ENCODE results near the gene ZNF813. TPM values are rescaled to one million over a fixed set of nuclear protein-coding genes. Genes with fewer than 3 reads are reported as not detected.

ZNF813 gene
- polyA plus RNA-seq, 3 donors, result 0.32 to 1.9 (median 0.61) TPM

DNA sequence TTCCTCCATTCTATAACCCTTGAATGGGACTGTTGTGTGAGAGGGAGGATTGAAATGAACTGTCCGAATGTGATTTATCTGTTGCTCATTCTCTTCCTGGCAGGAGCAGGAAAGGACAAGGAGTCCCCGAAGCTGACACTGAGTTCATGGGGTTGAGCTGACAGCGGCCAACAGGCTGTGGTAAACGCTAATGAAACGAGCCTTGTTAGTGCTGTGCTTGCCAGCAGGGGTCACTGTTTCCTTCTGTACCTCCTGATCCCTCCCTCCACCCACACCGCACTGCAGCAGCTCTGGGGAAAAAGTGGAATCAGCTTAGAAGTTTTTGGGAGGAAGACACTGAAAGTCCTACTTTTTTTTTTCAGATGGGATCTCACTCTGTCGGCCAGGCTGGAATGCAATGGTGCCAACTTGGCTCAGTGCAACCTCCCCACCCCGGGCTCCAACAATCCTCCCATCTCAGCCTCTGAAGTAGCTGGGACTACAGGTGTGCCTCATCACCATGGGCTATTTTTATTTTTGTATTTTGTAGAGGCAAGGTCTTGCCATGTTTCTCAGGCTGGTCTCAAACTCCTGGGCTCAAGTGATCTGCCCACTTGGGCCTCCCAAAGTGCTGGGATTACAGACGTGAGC lies 42.5 kb upstream of the ZNF813 start:
- H3K4me1 ChIP-seq (ENCODE audit: control insufficient read depth in 1 of 2, insufficient read depth in 2 of 2, low read length in 2 of 2), result no peaks in the 10 kb centered on the region
- no peak overlapping the region for H3K4me2 ChIP-seq (replicated peaks; ENCODE audit: extremely low read depth, low read length, poor library complexity, severe bottlenecking)
- no peak overlapping the region for H3K4me3 Mint-ChIP-seq
- no peaks in the 10 kb centered on the region for H3K27me3 ChIP-seq (ENCODE audit: control insufficient read depth in 2 of 2, insufficient read depth in 2 of 2, low read length in 2 of 2)
- H3K36me3 Mint-ChIP-seq, result no peaks in the 10 kb centered on the region
- no peak overlapping the region for H3K27ac Mint-ChIP-seq
- no peak overlapping the region for H3K9ac ChIP-seq (ENCODE audit: insufficient read depth, low read length, poor library complexity, severe bottlenecking)
- H3K36me3 ChIP-seq (replicated peaks in 1 of 2; ENCODE audit: control insufficient read depth in 1 of 2, insufficient read depth in 2 of 2, low read length in 2 of 2), result no peaks in the 10 kb centered on the region
- peak; percentile 63 to 73 (median 69) for DNase-seq
- peaks cover 0 to under 1% of the 10 kb centered on the region in 2 donors for H3K9me3 ChIP-seq (replicated peaks in 1 of 2; ENCODE audit: control insufficient read depth in 1 of 2, insufficient read depth in 1 of 2, low read length in 2 of 2)
- no peak overlapping the region for H3K4me3 ChIP-seq (replicated peaks in 1 of 3; ENCODE audit: low read depth in 2 of 3, low read length in 3 of 3)
- peaks cover 0 to 4% (median 0%) of the 10 kb centered on the region in 3 donors for H3K27me3 Mint-ChIP-seq (ENCODE audit: low read depth in 3 of 3)
- H3K27ac ChIP-seq (ENCODE audit: low read depth in 1 of 2, low read length in 2 of 2), result no peak overlapping the region
- H4K20me1 ChIP-seq (ENCODE audit: insufficient read depth, low read length), result no peaks in the 10 kb centered on the region
- no peak overlapping the region for H2AFZ ChIP-seq (ENCODE audit: insufficient read depth, low read depth, low read length, poor library complexity, severe bottlenecking)
- no peaks in the 10 kb centered on the region for H3K79me2 ChIP-seq (ENCODE audit: insufficient read depth, low read length)
- TF ChIP-seq, protein P1, sequence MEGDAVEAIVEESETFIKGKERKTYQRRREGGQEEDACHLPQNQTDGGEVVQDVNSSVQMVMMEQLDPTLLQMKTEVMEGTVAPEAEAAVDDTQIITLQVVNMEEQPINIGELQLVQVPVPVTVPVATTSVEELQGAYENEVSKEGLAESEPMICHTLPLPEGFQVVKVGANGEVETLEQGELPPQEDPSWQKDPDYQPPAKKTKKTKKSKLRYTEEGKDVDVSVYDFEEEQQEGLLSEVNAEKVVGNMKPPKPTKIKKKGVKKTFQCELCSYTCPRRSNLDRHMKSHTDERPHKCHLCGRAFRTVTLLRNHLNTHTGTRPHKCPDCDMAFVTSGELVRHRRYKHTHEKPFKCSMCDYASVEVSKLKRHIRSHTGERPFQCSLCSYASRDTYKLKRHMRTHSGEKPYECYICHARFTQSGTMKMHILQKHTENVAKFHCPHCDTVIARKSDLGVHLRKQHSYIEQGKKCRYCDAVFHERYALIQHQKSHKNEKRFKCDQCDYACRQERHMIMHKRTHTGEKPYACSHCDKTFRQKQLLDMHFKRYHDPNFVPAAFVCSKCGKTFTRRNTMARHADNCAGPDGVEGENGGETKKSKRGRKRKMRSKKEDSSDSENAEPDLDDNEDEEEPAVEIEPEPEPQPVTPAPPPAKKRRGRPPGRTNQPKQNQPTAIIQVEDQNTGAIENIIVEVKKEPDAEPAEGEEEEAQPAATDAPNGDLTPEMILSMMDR (IDR thresholded peaks at IDR 0.05), result peak; percentile 80
- peaks cover 2% of the 10 kb centered on the region for H3K4me1 Mint-ChIP-seq
- WGBS (ENCODE audit: insufficient coverage), result 20% methylated on average over 5 of the region's 9 CpGs
- peaks cover 0 to 12% (median 4%) of the 10 kb centered on the region in 7 donors for H3K9me3 Mint-ChIP-seq
- intact Hi-C loops (cut with micrococcal nuclease), result loop anchor here (2.0 kb wide), 1 partner anchor 322 kb away; no protein-coding TSS in a partner anchor

DNA sequence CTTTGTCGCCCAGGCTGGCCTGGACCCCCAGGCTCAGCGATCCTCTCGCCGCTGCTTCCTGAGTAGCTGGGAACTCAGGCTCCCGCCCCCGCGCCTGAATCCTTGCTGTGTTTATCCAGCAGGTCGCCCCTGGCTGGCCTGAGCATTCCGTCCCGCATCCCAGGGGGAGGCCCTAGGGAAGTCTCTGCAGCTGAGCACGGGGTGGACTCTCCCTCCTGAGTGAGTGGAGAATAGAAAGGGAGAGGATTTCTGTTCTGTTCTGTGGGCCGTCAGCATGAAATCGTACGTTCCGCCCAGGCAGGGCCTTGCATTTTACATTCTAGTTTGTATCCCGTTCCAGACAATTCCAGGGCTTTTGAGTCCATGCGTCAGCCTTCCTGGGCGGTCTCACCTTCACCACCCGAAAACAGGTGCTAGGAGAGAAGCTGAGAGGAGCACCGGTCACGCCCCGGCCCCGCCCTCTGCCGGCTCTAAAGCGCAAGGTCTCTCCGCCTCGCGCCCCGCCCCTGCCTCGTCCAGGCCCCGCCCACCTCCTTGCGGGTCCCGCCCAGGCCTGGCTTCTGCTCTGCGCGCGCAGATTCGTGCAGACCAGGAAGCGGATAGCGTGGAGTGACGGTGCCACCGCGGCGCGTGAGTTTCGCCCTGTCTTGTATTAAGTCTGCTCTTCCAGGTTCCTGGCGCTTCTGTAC lies 36.0 kb upstream of the ZNF813 start, which contains the start of gene ZNF761:
Gene ZNF761, plus strand, starts transcription at position 586 of the 689 bp plus-strand sequence. CDS start 15,285 bp downstream, outside the sequence.
- H3K4me1 ChIP-seq (ENCODE audit: control insufficient read depth in 1 of 2, insufficient read depth in 2 of 2, low read length in 2 of 2), result peaks cover 18 to 20% of the 10 kb centered on the region in 2 donors
- peaks cover 13 to 33% of the 10 kb centered on the region in 2 donors for H3K36me3 ChIP-seq (replicated peaks in 1 of 2; ENCODE audit: control insufficient read depth in 1 of 2, insufficient read depth in 2 of 2, low read length in 2 of 2)
- intact Hi-C loops (cut with micrococcal nuclease), result loop anchor here (2.0 to 10.0 kb wide), 6 partner anchors 34 to 234 kb away; partner anchors contain the start of genes ZNF765 (in 2 of the 2) and ZNF813 (in 2 of the 2)
- Mint-ChIP-seq H3K9me3 (peaks cover 2 to 26% (median 18%) of the 10 kb centered on the region in 7 donors), H3K4me3 (peak within 1 kb of the TSS; percentile 93 to 96), H3K36me3 (peaks cover 30 to 32% of the 10 kb centered on the region in 2 donors), H3K4me1 (peaks cover 19% of the 10 kb centered on the region), H3K27ac (peak within 1 kb of the TSS; percentile 93 to 96 (median 94)), H3K27me3 (ENCODE audit: low read depth in 3 of 3) (peaks cover 1 to 9% (median 6%) of the 10 kb centered on the region in 3 donors)
- H3K9me3 ChIP-seq (replicated peaks in 1 of 2; ENCODE audit: control insufficient read depth in 1 of 2, insufficient read depth in 1 of 2, low read length in 2 of 2), result peaks cover 11 to 20% of the 10 kb centered on the region in 2 donors
- WGBS (ENCODE audit: insufficient coverage), result under 1% methylated on average over 40 of the region's 46 CpGs
- H3K27ac ChIP-seq (ENCODE audit: low read depth in 1 of 2, low read length in 2 of 2), result peak within 1 kb of the TSS; percentile 66 to 93
- TF ChIP-seq, protein P1 (IDR thresholded peaks at IDR 0.05), result peak; percentile 59
- peaks cover 25% of the 10 kb centered on the region for H3K79me2 ChIP-seq (ENCODE audit: insufficient read depth, low read length)
- peak within 1 kb of the TSS; percentile 99 for H2AFZ ChIP-seq (ENCODE audit: insufficient read depth, low read depth, low read length, poor library complexity, severe bottlenecking)
- peak within 1 kb of the TSS; percentile 55 to 94 (median 91) for H3K4me3 ChIP-seq (replicated peaks in 1 of 3; ENCODE audit: low read depth in 2 of 3, low read length in 3 of 3)
- no peaks in the 10 kb centered on the region for H4K20me1 ChIP-seq (ENCODE audit: insufficient read depth, low read length)
- H3K4me2 ChIP-seq (replicated peaks; ENCODE audit: extremely low read depth, low read length, poor library complexity, severe bottlenecking), result peak within 1 kb of the TSS; percentile 80
- H3K9ac ChIP-seq (ENCODE audit: insufficient read depth, low read length, poor library complexity, severe bottlenecking), result peak within 1 kb of the TSS; percentile 90
- peaks cover 0 to 4% of the 10 kb centered on the region in 2 donors for H3K27me3 ChIP-seq (ENCODE audit: control insufficient read depth in 2 of 2, insufficient read depth in 2 of 2, low read length in 2 of 2)
- peak; percentile 91 to 92 (median 92) for DNase-seq

Measured in CD14-positive monocyte (primary cell).